Skeletal muscle tissue (tissue), 4 donors: ENCODE data around the gene MYOT. TPM values are rescaled to one million over a fixed set of nuclear protein-coding genes. Genes with fewer than 3 reads are reported as not detected.

Source experiments
- H3K27ac ChIP-seq: one replicate; pipeline ENCODE4 v1.7.0; 2013; ENCODE audit warnings: mild to moderate bottlenecking, low read depth, low read length, inconsistent platforms
- H3K27me3 ChIP-seq, 3 donors: one replicate each; pipeline ENCODE4 v1.7.0; 2013; ENCODE audit warnings: low read length in 3 of 3; ENCODE audit not compliant: control insufficient read depth in 3 of 3, insufficient read depth in 3 of 3
- H3K36me3 ChIP-seq, 3 donors: one replicate each; pipeline ENCODE4 v1.7.0; 2013; ENCODE audit warnings: low read length in 3 of 3; ENCODE audit not compliant: control insufficient read depth in 3 of 3, insufficient read depth in 3 of 3
- H3K4me1 ChIP-seq, 3 donors: one replicate each; pipeline ENCODE4 v1.7.0; 2013; ENCODE audit warnings: low read length in 3 of 3, mild to moderate bottlenecking in 3 of 3; ENCODE audit not compliant: control insufficient read depth in 3 of 3, insufficient read depth in 3 of 3
- H3K4me3 ChIP-seq, 3 donors: one replicate each; pipeline ENCODE4 v1.7.0; 2013; ENCODE audit warnings: low read length in 3 of 3
- H3K9ac ChIP-seq, 3 donors: one replicate each; pipeline ENCODE4 v1.7.0; 2013; ENCODE audit warnings: low read length in 3 of 3, mild to moderate bottlenecking in 3 of 3, moderate library complexity in 2 of 3, low read depth in 1 of 3
- H3K9me3 ChIP-seq, 3 donors: one replicate each; pipeline ENCODE4 v1.7.0; 2013; ENCODE audit warnings: low read length in 3 of 3; ENCODE audit not compliant: control insufficient read depth in 3 of 3
- total RNA-seq: library from RNA; depleted of rRNA; stranded (reverse); fragments of >200 nt; gene quantifications from one replicate; pipeline ENCODE4 v1.2.3, GENCODE V29; 2014
- donor health status: Osteomylitis.

MYOT gene
- total RNA-seq, 1 donor from 2014 or later: 54.8 TPM

GRCh38 chr5:137866541-137867388, 895 bp upstream of the MYOT start:
- peak overlapping the region; percentile 62 to 63 (median 62) for H3K9ac ChIP-seq
- peaks cover 0 to 2% (median 0%) of the 10 kb centered on the region in 3 donors for H3K4me1 ChIP-seq
- no peaks in the 10 kb centered on the region for H3K27me3 ChIP-seq
- H3K27ac ChIP-seq: peak overlapping the region; percentile 89
- H3K4me3 ChIP-seq: peak overlapping the region; percentile 56 to 73 (median 68)
- peaks cover 2 to 19% (median 14%) of the 10 kb centered on the region in 3 donors for H3K36me3 ChIP-seq
- H3K9me3 ChIP-seq: no peaks in the 10 kb centered on the region

DNA sequence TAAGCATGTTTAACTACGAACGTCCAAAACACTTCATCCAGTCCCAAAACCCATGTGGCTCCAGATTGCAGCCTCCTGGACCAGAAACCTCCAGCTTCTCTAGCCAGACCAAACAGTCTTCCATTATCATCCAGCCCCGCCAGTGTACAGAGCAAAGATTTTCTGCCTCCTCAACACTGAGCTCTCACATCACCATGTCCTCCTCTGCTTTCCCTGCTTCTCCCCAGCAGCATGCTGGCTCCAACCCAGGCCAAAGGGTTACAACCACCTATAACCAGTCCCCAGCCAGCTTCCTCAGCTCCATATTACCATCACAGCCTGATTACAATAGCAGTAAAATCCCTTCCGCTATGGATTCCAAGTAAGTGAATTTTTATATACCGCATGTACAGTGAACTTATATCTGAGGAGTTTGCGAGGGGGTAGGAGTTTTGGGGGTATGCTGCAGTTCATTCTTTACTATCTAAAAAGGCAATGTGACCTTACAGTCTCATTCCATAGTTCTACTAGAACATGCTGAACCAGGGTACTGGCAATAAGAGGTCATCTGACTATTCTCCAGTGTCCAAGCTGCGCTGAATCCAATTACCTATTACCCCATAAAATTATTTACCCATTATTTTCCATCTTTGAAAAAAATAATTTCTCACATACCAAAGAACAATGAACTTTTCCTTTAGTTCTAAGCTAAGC, 3.1 kb downstream of the MYOT start:
- Histone ChIP-seq H3K9me3 (no peaks in the 10 kb centered on the region), H3K36me3 (peaks cover 2 to 36% (median 28%) of the 10 kb centered on the region in 3 donors), H3K27ac (peak overlapping the region; percentile 89), H3K4me1 (peaks cover 0 to 2% (median 0%) of the 10 kb centered on the region in 3 donors), H3K9ac (peak overlapping the region; percentile 74 to 94 (median 92)), H3K27me3 (no peaks in the 10 kb centered on the region), H3K4me3 (peak overlapping the region; percentile 68 to 84 (median 73))

- Histone ChIP-seq H3K36me3 (peaks cover 5 to 36% (median 30%) of the 10 kb centered on the region in 3 donors), H3K4me1 (peaks cover 0 to 2% (median 0%) of the 10 kb centered on the region in 3 donors), H3K27ac (peak overlapping the region; percentile 89), H3K4me3 (peak overlapping the region; percentile 68 to 84 (median 73)), H3K9ac (peak overlapping the region; percentile 74 to 94 (median 92)), H3K27me3 (no peaks in the 10 kb centered on the region), H3K9me3 (no peaks in the 10 kb centered on the region)
Observed at GRCh38 chr5:137871571-137871970, 3.9 kb downstream of the MYOT start.

GRCh38 chr5:137872466-137872865, 4.8 kb downstream of the MYOT start:
- Histone ChIP-seq H3K27ac (peak overlapping the region; percentile 89), H3K9me3 (no peaks in the 10 kb centered on the region), H3K27me3 (no peaks in the 10 kb centered on the region), H3K4me3 (peak overlapping the region; percentile 68 to 84 (median 73)), H3K9ac (peak overlapping the region; percentile 74 to 94 (median 92)), H3K4me1 (peaks cover 0 to 2% (median 0%) of the 10 kb centered on the region in 3 donors), H3K36me3 (peaks cover 5 to 36% (median 32%) of the 10 kb centered on the region in 3 donors)

- H3K9ac ChIP-seq: peak overlapping the region in 2 of 3 donors; percentile 1 to 12
- H3K9me3 ChIP-seq: no peaks in the 10 kb centered on the region
- H3K27me3 ChIP-seq: no peaks in the 10 kb centered on the region
- H3K4me3 ChIP-seq: no peak overlapping the region
- H3K4me1 ChIP-seq: peaks cover 6 to 8% (median 8%) of the 10 kb centered on the region in 3 donors
- peak overlapping the region; percentile 45 for H3K27ac ChIP-seq
- H3K36me3 ChIP-seq: peaks cover 14 to 40% (median 28%) of the 10 kb centered on the region in 3 donors
Observed at GRCh38 chr5:137876101-137876500, 8.4 kb downstream of the MYOT start.

GRCh38 chr5:137880313-137880712, 12.7 kb downstream of the MYOT start:
- Histone ChIP-seq H3K36me3 (peaks cover 26 to 52% (median 40%) of the 10 kb centered on the region in 3 donors), H3K4me1 (peaks cover 8 to 25% (median 16%) of the 10 kb centered on the region in 3 donors), H3K27me3 (no peaks in the 10 kb centered on the region), H3K9ac (peak overlapping the region in 2 of 3 donors; percentile 47 to 64), H3K4me3 (peak overlapping the region in 2 of 3 donors; percentile 3 to 54), H3K27ac (peak overlapping the region; percentile 83), H3K9me3 (no peaks in the 10 kb centered on the region)

- Histone ChIP-seq H3K27ac (peak overlapping the region; percentile 82), H3K27me3 (no peaks in the 10 kb centered on the region), H3K9ac (no peak overlapping the region), H3K36me3 (peaks cover 16 to 25% (median 19%) of the 10 kb centered on the region in 3 donors), H3K9me3 (no peaks in the 10 kb centered on the region), H3K4me1 (peaks cover 6 to 17% (median 9%) of the 10 kb centered on the region in 3 donors), H3K4me3 (no peak overlapping the region)
Observed at GRCh38 chr5:137887831-137888230, 20.2 kb downstream of the MYOT start.

DNA sequence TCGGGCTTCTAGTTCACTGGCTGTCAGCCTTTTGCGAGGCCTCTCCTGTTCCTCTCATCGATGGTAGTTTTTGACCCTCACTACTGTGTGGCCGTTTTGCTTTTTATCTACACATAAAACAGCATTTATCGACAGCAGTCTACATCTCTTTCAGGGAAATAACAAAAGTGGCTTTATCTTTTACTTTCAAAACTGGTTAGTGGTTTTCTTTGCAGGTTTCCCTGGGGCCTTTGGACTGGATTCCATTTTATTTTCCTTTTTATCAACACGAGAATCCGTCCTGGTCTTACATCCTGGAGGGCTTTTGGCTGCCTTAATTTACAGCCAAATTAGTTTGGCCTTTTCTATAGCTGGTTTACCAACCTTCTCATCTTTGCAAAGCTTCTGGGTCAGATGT, 20.8 kb downstream of the MYOT start:
- peaks cover 13 to 21% (median 14%) of the 10 kb centered on the region in 3 donors for H3K36me3 ChIP-seq
- H3K9me3 ChIP-seq: no peaks in the 10 kb centered on the region
- H3K27me3 ChIP-seq: no peaks in the 10 kb centered on the region
- peak overlapping the region; percentile 55 to 77 (median 59) for H3K9ac ChIP-seq
- peak overlapping the region in 2 of 3 donors; percentile 48 to 51 for H3K4me3 ChIP-seq
- H3K4me1 ChIP-seq: peaks cover 3 to 13% (median 9%) of the 10 kb centered on the region in 3 donors
- H3K27ac ChIP-seq: peak overlapping the region; percentile 82

GRCh38 chr5:137888863-137889759, 21.5 kb downstream of the MYOT start, which contains the start of gene PKD2L2:
PKD2L2 (plus strand) TSS chr5:137889457; CDS start chr5:137889492, 35 bp downstream.
- Histone ChIP-seq H3K27ac (peak within 1 kb of the TSS; percentile 82), H3K4me3 (peak within 1 kb of the TSS; percentile 51 to 67 (median 65)), H3K27me3 (no peaks in the 10 kb centered on the region), H3K36me3 (peaks cover 8 to 18% (median 13%) of the 10 kb centered on the region in 3 donors), H3K9me3 (no peaks in the 10 kb centered on the region), H3K9ac (peak within 1 kb of the TSS; percentile 55 to 77 (median 70)), H3K4me1 (peaks cover 2 to 11% (median 9%) of the 10 kb centered on the region in 3 donors)
